IMR-90 (cell line): ENCODE data around the gene DELE1. TPM values are rescaled to one million over a fixed set of nuclear protein-coding genes. Genes with fewer than 3 reads are reported as not detected.

Experiments
- ATAC-seq: fragments of 200-7000 bp; cut with Tn5 transposase; 2 replicates; pipeline ENCODE4 v1.9.1; 2020; ENCODE audit warnings: low read depth, mild to moderate bottlenecking, moderate library complexity
- BruUV-seq: library from RNA; stranded (reverse); fragments of 400-500 nt; replicated peaks from 2 replicates; lab custom pipeline; 2021; lab: Mats Ljungman, UMichigan
- CTCF ChIA-PET: fragments of 300-600 bp; formaldehyde crosslinking; extraction: SDS; loops from one replicate; lab custom pipeline; 2021; ENCODE audit warnings: antibody characterized with exemption; lab: Yijun Ruan, JAX
- POLR2A ChIA-PET: fragments of 300-600 bp; sonication (Branson Sonifier 250); formaldehyde crosslinking; loops from one replicate; lab custom pipeline; 2022; ENCODE audit warnings: antibody characterized with exemption; ENCODE audit not compliant: unreplicated experiment; lab: Charles Lee
- DNase-seq: peaks from one replicate; pipeline ENCODE4 v3.0.0; 2013
- H2AFZ ChIP-seq: replicated peaks from 2 replicates; pipeline ENCODE3; 2013; ENCODE audit warnings: low read length, mild to moderate bottlenecking; ENCODE audit not compliant: poor library complexity
- H2AK5ac ChIP-seq: 2 replicates; pipeline ENCODE4 v1.6.1; 2013; ENCODE audit warnings: low read depth, low read length, inconsistent platforms
- H2AK9ac ChIP-seq: replicated peaks from 2 replicates; pipeline ENCODE3; 2013; ENCODE audit warnings: mild to moderate bottlenecking, low read depth, low read length, moderate library complexity; ENCODE audit not compliant: poor library complexity
- H2BK120ac ChIP-seq: 2 replicates; pipeline ENCODE4 v1.6.1; 2013; ENCODE audit warnings: low read depth, low read length, inconsistent platforms
- H2BK15ac ChIP-seq: 3 replicates; pipeline ENCODE4 v1.6.1; 2013; ENCODE audit warnings: low read depth, low read length, inconsistent platforms
- H2BK20ac ChIP-seq: 2 replicates; pipeline ENCODE4 v1.6.1; 2013; ENCODE audit warnings: low read depth, mild to moderate bottlenecking, inconsistent platforms, low read length, moderate library complexity
- H2BK5ac ChIP-seq: 2 replicates; pipeline ENCODE4 v1.6.1; 2013; ENCODE audit warnings: mild to moderate bottlenecking, low read depth, low read length, inconsistent platforms; ENCODE audit not compliant: poor library complexity, severe bottlenecking
- H3K14ac ChIP-seq: replicated peaks from 2 replicates; pipeline ENCODE4 v1.6.1; 2013; ENCODE audit warnings: low read depth, low read length, inconsistent platforms
- H3K18ac ChIP-seq: 2 replicates; pipeline ENCODE4 v1.6.1; 2013; ENCODE audit warnings: low read depth, low read length, control low read depth
- H3K23ac ChIP-seq: 2 replicates; pipeline ENCODE4 v1.6.1; 2013; ENCODE audit warnings: low read depth, low read length, inconsistent platforms
- H3K27ac ChIP-seq: 2 replicates; pipeline ENCODE4 v1.5.1; 2013; ENCODE audit warnings: mild to moderate bottlenecking, control low read depth, low read length; ENCODE audit not compliant: insufficient read depth
- H3K27me3 ChIP-seq: 2 replicates; pipeline ENCODE4 v1.6.1; 2013; ENCODE audit warnings: low read length; ENCODE audit not compliant: control insufficient read depth, insufficient read depth
- H3K36me3 ChIP-seq: 2 replicates; pipeline ENCODE4 v1.6.1; 2013; ENCODE audit warnings: low read length, mixed read lengths; ENCODE audit not compliant: control insufficient read depth, insufficient read depth
- H3K4ac ChIP-seq: 2 replicates; pipeline ENCODE4 v1.6.1; 2013; ENCODE audit warnings: low read depth, low read length, inconsistent platforms
- H3K4me1 ChIP-seq: 2 replicates; pipeline ENCODE4 v1.6.1; 2013; ENCODE audit warnings: low read length, mixed read lengths; ENCODE audit not compliant: control insufficient read depth, insufficient read depth
- H3K4me2 ChIP-seq: 2 replicates; pipeline ENCODE4 v1.6.1; 2013; ENCODE audit warnings: low read depth, mild to moderate bottlenecking, control low read depth, low read length, moderate library complexity
- H3K4me3 ChIP-seq: 2 replicates; pipeline ENCODE4 v1.5.1; 2013; ENCODE audit warnings: low read depth, mild to moderate bottlenecking, control low read depth, low read length, moderate library complexity; ENCODE audit not compliant: insufficient read depth
- H3K56ac ChIP-seq: 2 replicates; pipeline ENCODE4 v1.6.1; 2013; ENCODE audit warnings: low read length, inconsistent platforms; ENCODE audit not compliant: insufficient read depth; ENCODE audit errors: extremely low read depth
- H3K79me1 ChIP-seq, 2 experiments: 2 replicates each; pipeline ENCODE4 v1.6.1; 2013; ENCODE audit warnings: low read length in 2 of 2, inconsistent platforms in 1 of 2, low read depth in 1 of 2
- H3K9ac ChIP-seq: 2 replicates; pipeline ENCODE4 v1.6.1; 2013; ENCODE audit warnings: low read depth, low read length, control low read depth
- H3K9me1 ChIP-seq: 2 replicates; pipeline ENCODE4 v1.6.1; 2013; ENCODE audit warnings: low read length, inconsistent platforms; ENCODE audit not compliant: insufficient read depth
- H3K9me3 ChIP-seq: 2 replicates; pipeline ENCODE4 v1.6.1; 2013; ENCODE audit warnings: low read length; ENCODE audit not compliant: control insufficient read depth, insufficient read depth
- H4K20me1 ChIP-seq: 2 replicates; pipeline ENCODE4 v1.6.1; 2013; ENCODE audit warnings: low read length, inconsistent platforms; ENCODE audit not compliant: insufficient read depth
- H4K5ac ChIP-seq: 2 replicates; pipeline ENCODE4 v1.6.1; 2013; ENCODE audit warnings: mild to moderate bottlenecking, low read depth, low read length, control low read depth
- H4K8ac ChIP-seq, 2 experiments: 2 replicates each; pipeline ENCODE4 v1.6.1; 2013; ENCODE audit warnings: low read depth in 2 of 2, low read length in 2 of 2, control low read depth in 1 of 2, inconsistent platforms in 1 of 2
- H4K91ac ChIP-seq: 2 replicates; pipeline ENCODE4 v1.6.1; 2013; ENCODE audit warnings: low read depth, low read length, inconsistent platforms; ENCODE audit not compliant: insufficient read depth
- BHLHE40 ChIP-seq: fragments of 150-350 bp; IDR thresholded peaks from 2 replicates; pipeline ENCODE4 v1.6.1; 2016; ENCODE audit warnings: mild to moderate bottlenecking, low read depth, low read length
- CEBPB ChIP-seq: IDR thresholded peaks from 2 replicates; pipeline ENCODE4 v1.6.1; 2012; ENCODE audit warnings: low read depth, low read length, improper control_type of control experiment
- ELK1 ChIP-seq: fragments of 150-350 bp; IDR thresholded peaks from 2 replicates; pipeline ENCODE4 v1.6.1; 2016; ENCODE audit warnings: low read depth, mild to moderate bottlenecking, low read length, moderate library complexity, borderline replicate concordance
- FOS ChIP-seq: fragments of 150-350 bp; IDR thresholded peaks from 2 replicates; pipeline ENCODE4 v1.6.1; 2016; ENCODE audit warnings: low read depth, low read length
- MAZ ChIP-seq: IDR thresholded peaks from 2 replicates; pipeline ENCODE4 v1.6.1; 2012; ENCODE audit warnings: low read depth, mild to moderate bottlenecking, low read length, improper control_type of control experiment, moderate library complexity, borderline replicate concordance
- MXI1 ChIP-seq: IDR thresholded peaks from 2 replicates; pipeline ENCODE4 v1.6.1; 2012; ENCODE audit warnings: low read depth, mild to moderate bottlenecking, low read length, moderate library complexity, borderline replicate concordance
- RAD21 ChIP-seq: IDR thresholded peaks from 2 replicates; pipeline ENCODE4 v1.6.1; 2012; ENCODE audit warnings: low read length, improper control_type of control experiment
- RFX5 ChIP-seq: IDR thresholded peaks from 2 replicates; pipeline ENCODE4 v1.8.0; 2012; ENCODE audit warnings: low read depth, mild to moderate bottlenecking, low read length, moderate library complexity
- SMC3 ChIP-seq: fragments of 150-350 bp; IDR thresholded peaks from 2 replicates; pipeline ENCODE4 v1.6.1; 2016; ENCODE audit warnings: low read depth, mild to moderate bottlenecking, antibody characterized with exemption, low read length, moderate library complexity
- USF2 ChIP-seq: fragments of 150-350 bp; IDR thresholded peaks from 2 replicates; pipeline ENCODE4 v1.6.1; 2017; ENCODE audit warnings: mild to moderate bottlenecking, antibody characterized with exemption, low read length, low read depth
- WGBS, 2 experiments: methylation state at CpG; one replicate each; pipeline versions ENCODE4 v1.1.5 to v1.1.7; 2013; ENCODE audit warnings: missing lambda C conversion rate in 2 of 2; ENCODE audit not compliant: insufficient read length in 1 of 2; ENCODE audit errors: extremely low coverage in 2 of 2; 5-methylcytosine and 5-hydroxymethylcytosine counted together
- dilution Hi-C: fragments of 300-500 bp; cut with HindIII; formaldehyde crosslinking; loops from one replicate; pipeline ENCODE4 v1.14.3; 2018; ENCODE audit warnings: low sequenced_read_pairs; ENCODE audit not compliant: unreplicated experiment
- in situ Hi-C: fragments of 300-500 bp; cut with MboI; formaldehyde crosslinking; loops from 3 replicates; pipeline ENCODE4 v1.14.3; 2019; ENCODE audit warnings: low sequenced_read_pairs, inconsistent platforms, mixed read lengths
- intact Hi-C: fragments of 100-400 bp; cut with micrococcal nuclease; formaldehyde crosslinking; loops from 2 replicates; pipeline ENCODE4 v1.10.0; 2022
- polyA plus RNA-seq, 3 experiments: library from polyadenylated mRNA; depleted of rRNA; stranded (reverse); fragments of >200 nt; gene quantifications; 2 replicates each; pipeline ENCODE4 v1.2.3, GENCODE V29; 2012; ENCODE audit warnings: low replicate concordance in 1 of 3
- total RNA-seq: library from RNA; depleted of rRNA; stranded (reverse); fragments of >200 nt; gene quantifications from 2 replicates; pipeline ENCODE4 v1.2.3, GENCODE V29; 2012

The DELE1 gene
- total and polyA plus RNA-seq, 2 of the 4 experiments (the other 2 are of a cell fraction) = 28.0 to 66.1 TPM

- peaks cover 27% of the 10 kb centered on the region for H3K27me3 ChIP-seq
- no peak overlapping the region for H3K9ac ChIP-seq
- H2AK9ac ChIP-seq = no peak overlapping the region
- BruUV-seq = no TSS peak
- H3K18ac ChIP-seq = no peak overlapping the region
- no peak overlapping the region for H3K56ac ChIP-seq
- H3K9me3 ChIP-seq = no peaks in the 10 kb centered on the region
- ChIA-PET POLR2A (no interaction called here), CTCF (no interaction called here)
- peaks cover 12 to 15% of the 10 kb centered on the region in 2 experiments for H3K79me1 ChIP-seq
- no peak overlapping the region for H2BK5ac ChIP-seq
- no peak overlapping the region for H4K8ac ChIP-seq
- H2BK120ac ChIP-seq = no peak overlapping the region
- H2BK20ac ChIP-seq = no peak overlapping the region
- no peak overlapping the region for H2BK15ac ChIP-seq
- no peak overlapping the region for H3K4me3 ChIP-seq
- H2AFZ ChIP-seq = no peak overlapping the region
- dilution Hi-C loops (no loop called here), in situ Hi-C loops (no loop called here), intact Hi-C loops (no loop called here)
- H4K91ac ChIP-seq = no peak overlapping the region
- no peak for TF ChIP-seq SMC3
- no peak for TF ChIP-seq FOS
- TF ChIP-seq BHLHE40 = no peak
- no peak for TF ChIP-seq USF2
- no peak for TF ChIP-seq MAZ
- TF ChIP-seq RAD21 = no peak
- no peak for TF ChIP-seq RFX5
- TF ChIP-seq CEBPB = no peak
- TF ChIP-seq ELK1 = no peak
- TF ChIP-seq MXI1 = no peak
- no peak overlapping the region for H3K4me2 ChIP-seq
- ATAC-seq = no peak
- no peak overlapping the region for H3K14ac ChIP-seq
- DNase-seq = no peak
- no peaks in the 10 kb centered on the region for H4K20me1 ChIP-seq
- H3K23ac ChIP-seq = no peak overlapping the region
- no peak overlapping the region for H4K5ac ChIP-seq
- H3K9me1 ChIP-seq = no peaks in the 10 kb centered on the region; the same call in 1 of the 2 replicates
- H3K4ac ChIP-seq = no peak overlapping the region
- peaks cover 5% of the 10 kb centered on the region for H3K4me1 ChIP-seq
- WGBS, 2 experiments = 73% methylated on average over 4 of the region's 8 CpGs; no CpG with 5 or more reads in 1 of the 2 experiments
- H2AK5ac ChIP-seq = no peak overlapping the region
- H3K27ac ChIP-seq = no peak overlapping the region
- no peaks in the 10 kb centered on the region for H3K36me3 ChIP-seq
These were observed 4.2 kb upstream of the DELE1 start for GRCh38 chr5:141919218-141920119.
